Erythroblast (primary cell): ENCODE data around the gene PDCD5.
"Not testable (repeated sequence)": the region's sequence is repeated elsewhere in the genome, so short reads cannot be mapped to it uniquely, and the experiment has no call there.

Source experiments
- DNase-seq, 2 experiments: peaks; one replicate each; lab custom pipeline; 2025; lab: John Stamatoyannopoulos, UW
- GATA1 ChIP-seq: IDR thresholded peaks from 2 replicates; pipeline ENCODE4 v1.6.1; 2011; ENCODE audit warnings: low read depth, mild to moderate bottlenecking, control low read depth, low read length, moderate library complexity
- POLR2A ChIP-seq: IDR thresholded peaks from 2 replicates; pipeline ENCODE4 v1.6.1; 2011; ENCODE audit warnings: mild to moderate bottlenecking, low read length

Gene PDCD5

DNA sequence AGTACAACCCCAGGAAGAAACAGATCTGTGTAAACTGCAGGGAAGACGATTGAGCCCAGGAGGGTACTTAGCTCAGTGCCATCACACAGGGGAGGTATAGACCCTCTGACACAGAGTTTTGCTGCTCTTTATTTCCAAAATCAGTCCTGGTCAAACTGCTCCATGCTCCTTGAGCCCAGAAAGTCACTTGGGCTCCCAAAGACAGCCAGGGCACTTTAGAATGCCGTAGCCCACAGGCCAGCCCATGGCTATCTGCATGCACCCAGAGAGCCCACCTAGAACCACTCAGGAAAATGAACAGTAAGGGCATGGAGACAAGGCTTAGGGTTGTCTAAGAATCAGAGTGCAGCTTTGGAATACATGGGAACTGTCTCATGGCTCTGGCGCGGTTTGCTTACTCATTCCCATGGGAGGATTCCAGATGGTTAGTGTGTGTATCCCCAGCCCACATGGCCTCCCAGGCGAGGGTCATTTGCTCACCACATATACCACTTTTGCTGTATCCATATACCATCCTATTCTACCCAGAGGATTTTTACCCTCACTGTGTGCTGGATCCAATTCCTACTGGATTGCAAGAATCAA, 14.7 kb upstream of the PDCD5 start:
- TF ChIP-seq GATA1 (no peak), POLR2A (no peak)
- DNase-seq = no peak

DNA sequence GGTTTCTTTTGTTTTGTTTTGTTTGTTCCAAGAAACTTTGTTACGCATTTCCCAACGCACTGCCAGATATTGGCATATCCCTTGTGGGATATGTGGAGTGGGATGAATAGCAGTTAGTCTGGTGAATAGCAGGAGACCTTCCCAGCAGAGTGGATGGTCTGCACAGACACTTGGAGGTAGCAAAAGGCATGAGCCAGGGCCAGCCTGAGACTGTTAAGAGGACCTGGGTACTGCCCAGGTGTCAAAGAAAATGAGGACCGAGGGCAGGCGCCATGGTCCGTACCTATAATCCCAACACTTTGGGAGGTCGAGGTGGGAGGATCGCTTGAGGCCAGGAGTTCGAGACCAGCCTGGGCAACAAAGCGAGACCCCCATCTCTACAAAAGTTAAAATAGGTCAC, 13.5 kb upstream of the PDCD5 start:
- DNase-seq = no peak
- no peak for TF ChIP-seq GATA1
- TF ChIP-seq POLR2A = no peak

DNA sequence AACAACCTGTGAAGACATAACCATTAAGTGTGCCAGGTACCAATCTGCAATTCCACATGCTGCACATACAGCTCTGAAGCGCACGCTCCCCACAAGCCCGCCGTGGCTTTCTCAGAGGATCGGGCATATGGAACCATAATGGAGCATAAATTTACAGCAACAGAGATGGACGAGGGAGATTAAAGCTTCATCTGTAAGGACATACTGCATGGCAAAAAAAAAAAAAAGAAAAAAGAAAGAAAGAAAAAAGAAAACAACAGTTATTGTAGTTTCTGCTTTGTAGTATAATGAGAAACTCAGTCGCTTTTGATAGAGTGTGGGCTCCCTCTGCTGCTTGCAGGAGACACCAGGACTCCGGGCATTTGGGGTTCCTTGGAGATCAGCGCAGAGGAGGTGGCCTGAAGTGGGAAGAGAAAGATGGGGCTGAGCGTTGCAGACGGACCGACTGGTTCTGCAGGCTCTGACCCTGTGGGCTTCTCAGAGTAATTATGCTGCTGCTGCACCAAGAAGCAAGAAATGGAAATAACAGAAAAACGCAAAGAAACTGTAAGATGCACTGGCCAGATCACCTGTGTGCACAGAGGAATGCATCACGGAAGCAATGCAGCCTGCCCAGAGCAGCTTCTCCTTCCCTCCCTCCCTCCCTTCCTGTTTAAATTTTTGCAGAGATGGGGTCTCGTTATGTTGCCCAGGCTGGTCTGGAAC, 10.8 kb upstream of the PDCD5 start:
- peak; percentile 65 to 73 for DNase-seq
- TF ChIP-seq POLR2A (no peak), GATA1 (no peak)

DNA sequence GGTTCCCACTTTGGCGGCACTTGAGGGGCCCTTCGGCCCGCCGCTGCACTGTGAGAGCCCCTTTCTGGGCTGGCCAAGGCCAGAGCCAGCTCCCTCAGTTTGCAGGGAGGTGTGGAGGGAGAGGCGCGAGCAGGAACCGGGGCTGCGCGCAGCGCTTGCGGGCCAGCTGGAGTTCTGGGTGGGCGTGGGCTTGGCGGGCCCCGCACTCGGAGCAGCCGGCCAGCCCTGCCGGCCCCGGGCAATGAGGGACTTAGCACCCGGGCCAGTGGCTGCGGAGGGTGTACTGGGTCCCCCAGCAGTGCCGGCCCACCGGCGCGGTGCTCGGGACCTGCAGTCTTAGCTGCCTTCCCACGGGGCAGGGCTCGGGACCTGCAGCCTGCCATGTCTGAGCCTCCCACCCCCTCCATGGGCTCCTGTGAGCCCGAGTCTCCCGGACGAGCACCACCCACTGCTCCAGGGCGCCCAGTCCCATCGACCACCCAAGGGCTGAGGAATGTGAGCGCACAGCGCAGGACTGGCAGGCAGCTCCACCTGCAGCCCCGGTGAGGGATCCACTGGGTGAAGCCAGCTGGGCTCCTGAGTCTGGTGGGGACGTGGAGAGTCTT, 9.4 kb upstream of the PDCD5 start:
- DNase-seq = not testable (repeated sequence)

DNA sequence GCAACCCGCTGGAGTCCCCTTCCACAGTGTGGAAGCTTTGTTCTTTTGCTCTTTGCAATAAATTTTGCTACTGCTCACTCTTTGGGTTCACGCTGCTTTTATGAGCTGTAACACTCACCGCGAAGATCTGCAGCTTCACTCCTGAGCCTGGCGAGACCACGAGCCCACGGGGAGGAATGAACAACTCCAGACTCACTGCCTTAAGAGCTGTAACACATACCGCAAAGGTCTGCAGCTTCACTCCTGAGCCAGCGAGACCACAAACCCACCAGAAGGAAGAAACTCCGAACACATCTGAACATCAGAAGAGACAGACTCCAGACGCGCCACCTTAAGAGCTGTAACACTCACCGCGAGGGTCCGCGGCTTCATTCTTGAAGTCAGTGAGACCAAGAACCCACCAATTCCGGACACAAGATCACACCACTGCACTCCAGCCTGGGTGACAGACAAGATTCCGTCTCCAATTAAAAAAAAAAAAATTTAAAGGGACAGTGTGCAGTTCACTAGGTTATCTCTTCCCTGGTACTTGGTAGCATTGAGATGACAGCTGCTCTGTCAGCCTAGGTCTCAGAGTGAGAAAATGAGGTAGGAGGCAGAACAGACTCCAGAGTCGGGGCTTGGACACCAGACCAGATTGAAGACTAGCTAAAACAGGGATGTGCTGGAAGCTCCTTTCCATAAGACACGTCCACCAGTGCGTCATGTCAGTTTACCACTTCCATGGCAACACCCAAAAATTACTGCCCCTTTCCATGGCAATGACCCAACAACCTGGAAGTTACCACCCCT, 8.1 kb upstream of the PDCD5 start:
- not testable (repeated sequence) for DNase-seq

DNA sequence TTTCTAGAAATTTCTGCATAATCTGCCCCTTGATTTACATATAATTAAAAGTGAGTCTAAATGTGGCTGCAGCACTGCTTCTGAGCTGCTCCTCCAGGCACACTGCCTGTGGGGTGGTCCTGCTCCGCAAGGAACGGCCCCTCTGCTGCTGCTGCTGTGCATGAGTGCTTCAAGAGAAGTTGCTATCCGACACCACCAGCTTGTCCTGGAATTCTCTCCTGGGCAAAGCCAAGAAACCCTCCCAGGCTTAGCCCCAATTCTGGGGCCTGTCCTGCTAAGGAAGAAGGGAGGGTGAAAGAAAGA, 7.5 kb upstream of the PDCD5 start:
- no peak for TF ChIP-seq GATA1
- TF ChIP-seq POLR2A = no peak
- no peak for DNase-seq

DNA sequence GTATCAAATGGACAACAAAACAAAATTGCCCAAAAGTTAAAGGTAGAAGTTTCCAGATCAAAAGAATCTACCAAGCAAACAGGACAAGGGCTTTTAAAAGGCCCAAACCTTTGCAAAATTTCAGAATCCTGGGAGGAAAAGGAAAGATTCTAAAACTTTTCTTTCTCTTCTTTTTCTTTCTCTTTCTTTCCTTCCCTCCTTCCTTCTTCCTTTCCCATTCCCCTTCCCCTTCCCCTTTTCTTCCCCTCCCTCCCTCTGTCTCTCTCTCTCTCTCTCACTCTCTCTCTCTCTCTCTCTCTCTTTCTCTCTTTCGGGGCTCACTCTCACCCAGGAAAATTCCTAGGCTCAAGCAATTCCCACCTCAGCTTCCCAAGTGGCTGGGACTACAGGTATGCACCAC, 4.2 kb upstream of the PDCD5 start:
- DNase-seq = no peak

DNA sequence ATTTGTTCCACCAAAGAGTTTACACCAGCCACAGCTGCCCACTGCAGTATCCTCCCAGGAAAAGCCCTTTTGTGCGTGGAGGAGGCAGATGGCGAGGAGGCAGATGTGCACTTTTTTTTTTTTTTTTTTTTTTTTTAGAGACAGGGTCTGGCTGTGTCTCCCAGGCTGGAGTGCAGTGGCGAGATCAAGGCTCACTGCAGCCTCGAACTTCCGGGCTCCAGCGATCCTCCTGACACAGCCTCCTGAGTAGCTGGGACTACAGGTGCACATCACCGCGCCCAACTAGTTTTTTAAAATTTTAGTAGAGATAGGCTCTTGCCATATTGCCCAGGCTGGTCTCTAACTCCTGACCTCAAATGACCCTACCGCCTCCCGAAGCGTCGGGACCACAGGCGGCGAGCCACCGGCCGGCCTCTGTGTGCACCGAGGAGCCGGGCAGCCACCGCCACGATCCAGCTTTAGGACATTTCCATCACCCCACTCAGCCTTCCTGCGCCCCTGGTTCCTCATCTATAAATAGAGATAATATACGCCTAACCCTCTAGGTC, 563 bp upstream of the PDCD5 start:
- no peak for DNase-seq
- no peak for TF ChIP-seq POLR2A
- TF ChIP-seq GATA1 = no peak

More for the DNA sequence above, 4.2 kb upstream of the PDCD5 start:
- TF ChIP-seq POLR2A = no peak
- no peak for TF ChIP-seq GATA1

DNA sequence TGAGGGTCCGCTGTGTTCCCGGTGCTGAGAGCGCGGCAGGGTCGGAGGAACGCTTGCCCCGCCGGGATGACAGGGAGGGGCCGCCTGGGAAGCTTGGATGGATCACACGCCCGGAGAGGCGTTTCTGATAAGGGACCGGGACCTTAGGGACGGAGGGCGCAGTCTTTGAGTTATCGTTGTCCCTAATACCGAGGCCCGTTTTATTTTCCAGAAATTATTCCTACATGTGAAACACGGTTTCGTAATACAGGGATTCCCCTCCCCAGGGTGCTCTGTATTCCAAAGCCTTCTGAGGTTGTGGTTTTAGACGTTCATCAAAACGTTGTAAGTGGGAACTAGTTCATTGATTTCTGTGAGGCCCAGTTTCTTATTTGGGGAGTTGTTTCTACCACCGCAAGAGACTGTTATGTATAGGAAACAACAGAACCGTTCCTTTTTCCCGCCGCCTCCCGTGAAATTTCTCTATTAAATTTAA, 752 bp downstream of the PDCD5 start:
- peak; percentile 50 to 62 for DNase-seq
- TF ChIP-seq POLR2A = no peak
- no peak for TF ChIP-seq GATA1

DNA sequence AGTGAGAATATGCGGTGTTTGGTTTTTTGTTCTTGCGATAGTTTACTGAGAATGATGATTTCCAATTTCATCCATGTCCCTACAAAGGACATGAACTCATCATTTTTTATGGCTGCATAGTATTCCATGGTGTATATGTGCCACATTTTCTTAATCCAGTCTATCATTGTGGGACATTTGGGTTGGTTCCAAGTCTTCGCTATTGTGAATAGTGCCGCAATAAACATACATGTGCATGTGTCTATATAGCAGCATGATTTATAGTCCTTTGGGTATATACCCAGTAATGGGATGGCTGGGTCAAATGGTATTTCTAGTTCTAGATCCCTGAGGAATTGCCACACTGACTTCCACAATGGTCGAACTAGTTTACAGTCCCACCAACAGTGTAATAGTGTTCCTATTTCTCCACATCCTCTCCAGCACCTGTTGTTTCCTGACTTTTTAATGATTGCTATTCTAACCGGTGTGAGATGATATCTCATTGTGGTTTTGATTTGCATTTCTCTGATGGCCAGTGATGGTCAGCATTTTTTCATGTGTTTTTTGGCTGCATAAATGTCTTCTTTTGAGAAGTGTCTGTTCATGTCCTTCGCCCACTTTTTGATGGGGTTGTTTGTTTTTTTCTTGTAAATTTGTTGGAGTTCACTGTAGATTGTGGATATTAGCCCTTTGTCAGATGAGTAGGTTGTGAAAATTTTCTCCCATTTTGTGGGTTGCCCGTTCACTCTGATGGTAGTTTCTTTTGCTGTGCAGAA, 6.9 kb downstream of the PDCD5 start:
- DNase-seq = not testable (repeated sequence)

DNA sequence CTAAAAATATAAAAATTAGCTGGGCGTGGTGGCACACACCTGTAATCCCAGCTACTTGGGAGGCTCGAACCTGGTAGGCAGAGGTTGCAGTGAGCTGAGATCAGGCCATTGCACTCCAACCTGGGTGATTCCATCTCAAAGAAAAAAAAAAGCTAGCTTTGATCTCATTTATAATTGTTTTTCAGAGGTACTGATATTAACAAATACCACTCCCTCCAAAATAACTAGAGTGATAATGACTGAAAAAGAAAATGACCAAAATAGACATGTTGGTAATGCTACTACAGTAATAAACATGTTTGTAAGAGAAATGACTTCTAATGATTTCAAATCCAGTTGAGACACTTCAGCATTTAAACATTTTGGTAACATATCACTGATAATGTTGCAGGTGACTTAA, 13.0 kb downstream of the PDCD5 start:
- DNase-seq = no peak
- TF ChIP-seq POLR2A = no peak
- no peak for TF ChIP-seq GATA1

DNA sequence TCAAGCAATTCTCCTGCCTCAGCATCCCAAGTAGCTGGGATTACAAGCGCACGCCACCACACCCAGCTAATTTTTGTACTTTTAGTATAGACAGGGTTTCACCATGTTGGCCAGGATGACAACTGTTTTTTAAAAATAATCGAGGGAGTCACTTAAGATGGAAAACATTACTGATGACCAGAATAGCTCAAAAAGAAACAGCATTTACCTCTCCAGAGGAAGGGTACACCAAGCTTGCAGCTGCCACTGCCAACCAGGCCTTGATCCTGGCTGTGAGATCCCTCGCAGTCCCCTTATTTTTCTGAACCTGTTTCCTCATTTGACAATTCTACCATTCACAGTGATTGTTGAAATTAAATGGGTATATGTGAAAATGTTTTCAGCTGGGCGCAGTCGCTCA, 14.5 kb downstream of the PDCD5 start:
- no peak for TF ChIP-seq POLR2A
- no peak for TF ChIP-seq GATA1
- DNase-seq = no peak

DNA sequence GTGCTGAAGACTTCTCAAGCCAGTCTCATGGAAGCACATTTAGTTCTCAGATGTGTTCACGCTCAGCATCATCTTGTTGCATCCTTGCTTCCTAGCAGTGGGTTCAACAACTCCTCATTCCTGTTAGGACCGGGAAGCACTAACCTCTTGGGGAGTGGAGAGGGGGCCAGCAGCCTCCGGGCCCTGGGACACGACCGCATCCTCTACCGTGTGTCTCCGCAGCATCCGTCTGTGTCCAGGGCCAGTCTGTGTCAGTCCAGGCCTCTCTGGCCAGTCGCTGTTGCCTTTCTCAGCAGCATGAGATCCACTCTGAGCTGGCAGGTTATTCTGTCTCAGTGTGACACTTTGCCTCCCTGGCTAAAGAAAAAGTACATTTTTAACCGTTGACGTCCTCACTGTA, 17.0 kb downstream of the PDCD5 start:
- no peak for DNase-seq
- TF ChIP-seq POLR2A = no peak
- no peak for TF ChIP-seq GATA1
